NT2/D1 (cell line): ENCODE data around the gene IGF2BP1.

Experiments
- SUZ12 ChIP-seq: IDR thresholded peaks from 2 replicates; pipeline ENCODE4 v1.6.1; 2011; ENCODE audit not compliant: insufficient read length, insufficient read depth; ENCODE audit errors: extremely low read depth
- YY1 ChIP-seq: IDR thresholded peaks from 2 replicates; pipeline ENCODE4 v1.6.1; 2011; ENCODE audit not compliant: insufficient read length, insufficient read depth
- ZNF274 ChIP-seq: IDR thresholded peaks from 2 replicates; pipeline ENCODE4 v1.6.1; 2011; ENCODE audit warnings: mild to moderate bottlenecking, low read depth, low read length

DNA sequence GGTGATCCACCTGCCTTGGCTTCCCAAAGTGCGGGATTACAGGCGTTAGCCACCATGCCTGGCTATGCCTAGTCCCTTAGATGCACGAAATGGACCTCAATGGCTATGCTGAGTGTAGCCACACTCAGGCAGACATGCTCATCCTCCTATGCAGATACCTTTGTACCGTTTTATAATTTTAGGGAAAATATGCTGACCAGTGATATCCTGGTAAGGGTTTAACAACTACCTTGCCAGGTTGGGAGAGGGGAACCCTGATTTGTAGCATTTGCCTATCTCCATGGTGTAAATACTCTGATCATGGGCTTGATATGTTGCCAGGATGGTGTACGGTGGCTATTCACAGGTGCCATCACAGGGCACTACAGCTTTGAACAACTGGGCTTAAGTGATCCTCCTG lies 45.6 kb upstream of the IGF2BP1 start:
- TF ChIP-seq SUZ12 (no peak), ZNF274 (no peak), YY1 (no peak)
